ENCODE data around the gene OVCA2. TPM values are rescaled to one million over a fixed set of nuclear protein-coding genes. Genes with fewer than 3 reads are reported as not detected.

Gene OVCA2
- total and polyA plus RNA-seq, 3 donors from 2014 or later: 46.3 to 55.1 (median 46.3) TPM

GRCh38 chr17:2090804-2091534 is 49.1 kb downstream of the OVCA2 start:
- Histone ChIP-seq H3K27ac (peak overlapping the region in 1 of 2 donors; percentile 21), H3K27me3 (no peaks in the 10 kb centered on the region), H3K36me3 (ENCODE audit: low read depth, missing control alignments) (no peaks in the 10 kb centered on the region), H3K4me3 (no peak overlapping the region), H3K9me3 (no peaks in the 10 kb centered on the region), H3K4me1 (peaks cover 37% of the 10 kb centered on the region)
- intact Hi-C loops (cut with DNase I; ENCODE audit: low total_unique reads): loop anchor here (10.0 kb wide), 1 partner anchor 84 kb away; no protein-coding TSS in a partner anchor
- DNase-seq: peak; percentile 67
- TF ChIP-seq POLR2A (IDR thresholded peaks at IDR 0.05): no peak
- TF ChIP-seq, protein P1, sequence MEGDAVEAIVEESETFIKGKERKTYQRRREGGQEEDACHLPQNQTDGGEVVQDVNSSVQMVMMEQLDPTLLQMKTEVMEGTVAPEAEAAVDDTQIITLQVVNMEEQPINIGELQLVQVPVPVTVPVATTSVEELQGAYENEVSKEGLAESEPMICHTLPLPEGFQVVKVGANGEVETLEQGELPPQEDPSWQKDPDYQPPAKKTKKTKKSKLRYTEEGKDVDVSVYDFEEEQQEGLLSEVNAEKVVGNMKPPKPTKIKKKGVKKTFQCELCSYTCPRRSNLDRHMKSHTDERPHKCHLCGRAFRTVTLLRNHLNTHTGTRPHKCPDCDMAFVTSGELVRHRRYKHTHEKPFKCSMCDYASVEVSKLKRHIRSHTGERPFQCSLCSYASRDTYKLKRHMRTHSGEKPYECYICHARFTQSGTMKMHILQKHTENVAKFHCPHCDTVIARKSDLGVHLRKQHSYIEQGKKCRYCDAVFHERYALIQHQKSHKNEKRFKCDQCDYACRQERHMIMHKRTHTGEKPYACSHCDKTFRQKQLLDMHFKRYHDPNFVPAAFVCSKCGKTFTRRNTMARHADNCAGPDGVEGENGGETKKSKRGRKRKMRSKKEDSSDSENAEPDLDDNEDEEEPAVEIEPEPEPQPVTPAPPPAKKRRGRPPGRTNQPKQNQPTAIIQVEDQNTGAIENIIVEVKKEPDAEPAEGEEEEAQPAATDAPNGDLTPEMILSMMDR (IDR thresholded peaks at IDR 0.05): peak in 2 of 3 experiments; percentile 11 to 32
- WGBS, 2 donors: 36 to 43% methylated on average over 2 of the region's 2 CpGs

- no peak for TF ChIP-seq POLR2A (IDR thresholded peaks at IDR 0.05)
- TF ChIP-seq, protein P1 (IDR thresholded peaks at IDR 0.05): no peak
- H3K4me1 ChIP-seq: peaks cover 24% of the 10 kb centered on the region
- intact Hi-C loops (cut with DNase I; ENCODE audit: low total_unique reads): loop anchor here (10.0 kb wide), 1 partner anchor 83 kb away; no protein-coding TSS in a partner anchor
- 92 to 96% methylated on average over 4 of the region's 4 CpGs for WGBS, 2 donors
- no peak overlapping the region for H3K4me3 ChIP-seq
- H3K27ac ChIP-seq: no peak overlapping the region
- no peaks in the 10 kb centered on the region for H3K9me3 ChIP-seq
- no peaks in the 10 kb centered on the region for H3K27me3 ChIP-seq
- H3K36me3 ChIP-seq (ENCODE audit: low read depth, missing control alignments): no peaks in the 10 kb centered on the region
- DNase-seq: no peak
Observed at GRCh38 chr17:2092253-2092652, 50.4 kb downstream of the OVCA2 start.

MicroRNAs encoded within 50 kb of the gene (microRNA counts, 767-probe panel; counts per million panel counts)
- microRNA hsa-miR-132-3p (7,480 to 8,190 counts per million in 2 donors), microRNA hsa-miR-212-3p (0 to 152 counts per million in 2 donors)

Small RNA genes lying within 50 kb of the gene (microRNA-seq; reads per million reads assigned to microRNA genes)
- gene MIR132 (ENCODE audit: borderline number of aligned reads in 2 of 2, borderline replicate concordance in 1 of 2) (1,852 to 2,198 reads per million in 2 donors), gene MIR212 (ENCODE audit: borderline number of aligned reads in 2 of 2, borderline replicate concordance in 1 of 2) (38.2 to 57.3 reads per million in 2 donors)

Small RNA genes lying within 50 kb of the gene (small RNA-seq; reads per million reads assigned to genes)
- gene AC090617.9 (0 reads per million in 2 donors), gene MIR132 (4.3 to 7.7 reads per million in 2 donors), gene MIR212 (1.2 to 1.3 reads per million in 2 donors), gene OVCA2 (0 reads per million in 2 donors)

Other genes with a start within 250 kb of the OVCA2 start
- 10 to 100 TPM; 21.2 to 23.0 TPM for gene SMYD4, start 212.1 kb upstream of the OVCA2 start, total RNA-seq
- gene SMYD4, start 212.1 kb upstream of the OVCA2 start, polyA plus RNA-seq (ENCODE audit: insufficient read depth, low read depth, low replicate concordance): 14.4 TPM
- 10 to 100 TPM; 31.7 to 36.4 TPM for gene RPA1, start 212.0 kb upstream of the OVCA2 start, total RNA-seq
- gene RPA1, start 212.0 kb upstream of the OVCA2 start, polyA plus RNA-seq (ENCODE audit: insufficient read depth, low read depth, low replicate concordance): 52.9 TPM
- gene RTN4RL1, start 16.7 kb upstream of the OVCA2 start, total RNA-seq: 1 to 10 TPM; 1.7 to 1.8 TPM
- 1.8 TPM for gene RTN4RL1, start 16.7 kb upstream of the OVCA2 start, polyA plus RNA-seq (ENCODE audit: insufficient read depth, low read depth, low replicate concordance)
- gene DPH1, start 11.9 kb upstream of the OVCA2 start, total RNA-seq: 10 to 100 TPM; 91.9 to 93.3 TPM
- gene DPH1, start 11.9 kb upstream of the OVCA2 start, polyA plus RNA-seq (ENCODE audit: insufficient read depth, low read depth, low replicate concordance): 32.6 TPM
- 10 to 100 TPM; 36.1 to 38.4 TPM for gene HIC1, start 13.1 kb downstream of the OVCA2 start, total RNA-seq
- 8.7 TPM for gene HIC1, start 13.1 kb downstream of the OVCA2 start, polyA plus RNA-seq (ENCODE audit: insufficient read depth, low read depth, low replicate concordance)

Measured in testis (tissue), 3 donors.